ENCODE measurements around the gene TTYH1.

DNA sequence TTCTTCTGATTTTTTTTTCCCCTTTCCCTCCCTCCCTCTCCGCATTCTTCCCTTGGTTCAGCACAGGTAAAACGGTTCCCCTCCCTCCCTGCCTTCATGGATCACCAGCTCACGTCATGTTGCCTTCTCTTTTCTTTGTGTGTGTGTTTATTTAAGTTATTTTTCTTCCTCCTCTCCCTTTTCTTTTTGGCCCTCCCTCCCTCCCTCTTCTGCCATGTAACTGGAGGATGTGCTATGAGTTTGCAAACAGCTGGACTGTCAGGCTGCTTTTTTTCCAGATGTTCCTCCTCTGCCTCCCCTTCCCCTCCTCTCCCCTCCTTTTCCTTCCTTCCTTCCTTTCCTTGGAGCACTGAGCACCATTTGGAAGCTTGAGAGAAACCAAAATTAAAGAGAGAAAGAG lies 46.3 kb downstream of the TTYH1 start:
- no peak for TF ChIP-seq LEF1 (IDR thresholded peaks at IDR 0.05; ENCODE audit: borderline replicate concordance)
- no peak for TF ChIP-seq ZNF384 (IDR thresholded peaks at IDR 0.05)
- TF ChIP-seq FOXM1 (IDR thresholded peaks at IDR 0.05; ENCODE audit: borderline replicate concordance), result no peak
- TF ChIP-seq BHLHE40 (IDR thresholded peaks at IDR 0.05; ENCODE audit: borderline replicate concordance), result no peak
- no peak for TF ChIP-seq HDGF (IDR thresholded peaks at IDR 0.05; ENCODE audit: borderline replicate concordance)
- no peak for TF ChIP-seq SP1 (IDR thresholded peaks at IDR 0.05)
- TF ChIP-seq FOXA1 (IDR thresholded peaks at IDR 0.05), result no peak
- no peak for TF ChIP-seq PKNOX1 (IDR thresholded peaks at IDR 0.05)
- no peak for TF ChIP-seq FOXK2 (IDR thresholded peaks at IDR 0.05)
- TF ChIP-seq ELF4 (IDR thresholded peaks at IDR 0.05), result no peak

Data from HEK293T (cell line).